Esophagus squamous epithelium (tissue), 4 donors: ENCODE data around the gene SNRPE.

Experiments used
- CTCF ChIP-seq, 6 experiments: fragments of 450-650 bp in 4 of 6; fragments of 200-600 bp in 2 of 6; sonication (generic) in 2 of 6; IDR thresholded peaks; one replicate each; pipeline ENCODE4 v1.5.1; 2016 to 2019; ENCODE audit warnings: antibody characterized with exemption in 6 of 6, mild to moderate bottlenecking in 4 of 6, moderate library complexity in 4 of 6
- POLR2A ChIP-seq, 4 donors: fragments of 450-650 bp; IDR thresholded peaks; one replicate each; pipeline ENCODE4 v1.6.1; 2017; ENCODE audit warnings: antibody characterized with exemption in 4 of 4, mild to moderate bottlenecking in 4 of 4, moderate library complexity in 3 of 4

- TF ChIP-seq CTCF (IDR thresholded peaks at IDR 0.05) (no peak), POLR2A (IDR thresholded peaks at IDR 0.05) (no peak)
These were observed 55.4 kb downstream of the SNRPE start for GRCh38 chr1:203916756-203917155.
